GM20000 (cell line): ENCODE results near the gene IDH1.

Source experiments
- DNase-seq: peaks from one replicate; pipeline ENCODE4 v3.0.0; 2012; ENCODE audit warnings: low spot score
- TF ChIP-seq, protein P1 (sequence below): IDR thresholded peaks from 2 replicates; pipeline ENCODE4 v1.5.1; 2012; ENCODE audit warnings: mild to moderate bottlenecking, control low read depth; ENCODE audit errors: extremely low read depth, missing control alignments

The IDH1 gene

DNA sequence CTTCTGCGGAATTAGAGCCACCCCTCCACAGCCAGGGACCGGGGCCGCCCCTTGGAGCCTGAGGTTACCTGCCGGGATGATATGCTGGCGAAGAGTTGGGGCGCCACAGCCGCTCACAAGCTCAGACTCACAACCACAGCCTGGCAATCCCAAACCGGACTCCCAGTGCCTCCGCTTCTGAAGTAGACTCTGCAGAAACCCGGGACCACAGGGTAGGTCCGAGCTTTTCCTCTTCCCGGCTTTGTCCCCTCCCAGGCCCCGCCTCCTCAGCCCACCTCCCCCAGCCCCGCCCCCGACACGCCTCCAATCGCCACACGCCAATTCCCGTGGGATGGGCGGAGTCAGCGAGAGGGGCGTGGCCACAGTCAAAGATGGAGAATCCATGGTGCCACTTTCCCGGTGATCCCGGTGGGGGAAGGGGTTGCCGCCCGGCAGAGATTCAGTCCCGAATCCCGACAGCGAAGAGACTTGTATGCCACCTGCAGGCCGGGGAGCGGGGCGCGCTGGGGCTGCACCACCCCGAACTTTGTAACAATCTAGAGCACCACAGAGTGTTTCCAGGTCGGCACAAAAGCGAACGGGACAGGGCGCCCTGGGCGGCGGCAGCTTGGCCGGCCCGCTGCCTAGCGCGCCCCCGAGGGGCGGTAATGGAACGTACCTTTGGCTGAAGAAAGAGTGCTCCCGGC is at the start of gene IDH1:
TSS of gene IDH1 (minus strand) at position 201 of the 686 bp plus-strand sequence. CDS start 3,520 bp downstream, outside the sequence.
- TF ChIP-seq, protein P1, sequence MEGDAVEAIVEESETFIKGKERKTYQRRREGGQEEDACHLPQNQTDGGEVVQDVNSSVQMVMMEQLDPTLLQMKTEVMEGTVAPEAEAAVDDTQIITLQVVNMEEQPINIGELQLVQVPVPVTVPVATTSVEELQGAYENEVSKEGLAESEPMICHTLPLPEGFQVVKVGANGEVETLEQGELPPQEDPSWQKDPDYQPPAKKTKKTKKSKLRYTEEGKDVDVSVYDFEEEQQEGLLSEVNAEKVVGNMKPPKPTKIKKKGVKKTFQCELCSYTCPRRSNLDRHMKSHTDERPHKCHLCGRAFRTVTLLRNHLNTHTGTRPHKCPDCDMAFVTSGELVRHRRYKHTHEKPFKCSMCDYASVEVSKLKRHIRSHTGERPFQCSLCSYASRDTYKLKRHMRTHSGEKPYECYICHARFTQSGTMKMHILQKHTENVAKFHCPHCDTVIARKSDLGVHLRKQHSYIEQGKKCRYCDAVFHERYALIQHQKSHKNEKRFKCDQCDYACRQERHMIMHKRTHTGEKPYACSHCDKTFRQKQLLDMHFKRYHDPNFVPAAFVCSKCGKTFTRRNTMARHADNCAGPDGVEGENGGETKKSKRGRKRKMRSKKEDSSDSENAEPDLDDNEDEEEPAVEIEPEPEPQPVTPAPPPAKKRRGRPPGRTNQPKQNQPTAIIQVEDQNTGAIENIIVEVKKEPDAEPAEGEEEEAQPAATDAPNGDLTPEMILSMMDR = peak; percentile 42

DNA sequence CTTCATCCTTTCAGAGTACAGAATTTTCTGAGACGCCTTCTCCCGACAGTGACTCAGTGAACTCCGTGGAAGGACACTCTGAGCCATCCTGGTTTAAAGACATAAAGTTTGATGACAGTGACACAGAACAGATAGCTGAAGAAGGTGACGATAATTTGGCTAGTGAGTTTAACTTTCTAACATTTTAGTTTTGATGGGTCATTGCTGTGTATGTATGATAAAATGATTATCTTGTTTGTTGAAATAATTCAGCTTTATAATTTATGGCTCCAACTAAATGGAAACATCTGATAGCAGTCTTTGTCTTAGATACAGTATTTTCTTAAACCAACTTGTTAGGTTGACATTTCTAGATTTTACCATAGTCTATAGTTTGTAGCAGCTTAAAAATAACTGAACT is 49.3 kb upstream of the IDH1 start:
- TF ChIP-seq, protein P1 = no peak

More for the DNA sequence above, at the start of gene IDH1:
- peak; percentile 93 for DNase-seq

DNA sequence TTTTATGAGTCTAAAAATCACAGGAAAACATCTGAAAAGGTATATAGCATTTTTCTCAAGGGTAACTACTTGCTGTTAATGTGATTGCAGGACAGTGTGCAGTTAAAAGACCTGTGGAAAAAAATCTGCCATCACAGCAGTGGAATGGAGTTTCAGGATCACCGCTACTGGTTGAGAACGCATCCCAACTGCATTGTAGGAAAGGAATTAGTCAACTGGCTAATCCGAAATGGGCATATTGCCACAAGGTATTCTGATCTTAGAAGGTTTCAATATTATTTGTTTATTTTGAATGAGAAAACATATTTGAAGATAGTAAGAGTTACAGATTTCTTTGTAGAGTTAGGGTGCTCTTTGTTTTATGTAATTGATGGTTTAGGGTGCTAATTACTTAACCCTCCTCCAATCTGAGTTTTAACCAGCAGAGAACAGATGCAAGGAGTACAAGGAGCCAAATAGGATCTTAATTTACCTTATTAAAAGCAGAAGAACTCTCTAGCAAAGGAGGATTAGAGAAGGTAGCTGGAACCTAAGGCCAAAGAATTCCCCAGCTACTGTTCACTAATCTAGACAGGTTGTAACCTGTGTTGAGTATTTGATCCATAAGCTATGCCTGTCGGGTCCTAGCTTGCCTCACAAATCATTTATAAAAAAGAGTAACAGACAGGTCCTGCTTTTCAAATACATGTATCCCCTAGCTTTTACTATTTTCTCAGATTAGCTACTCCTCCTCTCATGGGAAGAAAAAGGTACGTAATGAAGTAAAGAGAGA is 46.2 kb upstream of the IDH1 start:
- no peak for DNase-seq
- TF ChIP-seq, protein P1 = no peak

More for the DNA sequence above, 49.3 kb upstream of the IDH1 start:
- DNase-seq = no peak

DNA sequence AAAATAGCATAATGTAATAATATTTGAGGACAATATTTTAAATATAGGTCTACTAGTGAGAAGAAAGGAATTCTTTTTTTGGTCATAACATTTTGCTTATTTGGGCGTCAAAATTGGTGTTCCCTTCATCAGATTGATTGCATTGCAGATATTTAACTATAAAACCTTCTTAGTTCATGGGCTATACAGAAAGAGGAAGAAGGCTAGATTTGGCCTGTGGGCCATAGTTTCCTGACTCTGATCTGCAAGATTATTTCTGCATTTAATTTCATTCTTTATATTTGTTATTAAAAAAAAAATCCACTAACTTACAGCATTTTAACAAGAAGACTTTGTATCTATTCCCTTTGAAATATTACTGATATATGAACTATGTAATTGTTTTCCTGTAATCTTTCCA is 43.1 kb upstream of the IDH1 start:
- TF ChIP-seq, protein P1 = no peak
- no peak for DNase-seq

DNA sequence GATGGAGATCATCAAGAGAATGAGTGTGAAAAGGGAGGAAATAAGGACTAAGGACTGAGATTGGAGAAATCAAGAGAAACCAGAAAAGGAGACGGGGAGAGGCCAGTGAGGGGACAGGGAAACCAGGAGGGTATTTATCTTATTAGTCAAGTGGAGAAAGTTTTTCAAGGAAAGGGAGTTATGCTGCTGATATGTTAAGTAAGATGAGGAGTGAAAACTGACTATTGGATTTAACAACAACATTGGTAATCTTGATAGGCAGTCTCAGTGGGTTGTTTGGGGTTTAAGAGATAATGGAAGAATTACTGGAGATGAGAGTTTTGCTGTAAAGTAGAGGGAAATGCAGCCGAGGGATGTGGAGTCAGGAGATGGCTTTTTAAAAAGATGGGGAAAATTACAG is 41.7 kb upstream of the IDH1 start:
- DNase-seq = no peak
- TF ChIP-seq, protein P1 = no peak

DNA sequence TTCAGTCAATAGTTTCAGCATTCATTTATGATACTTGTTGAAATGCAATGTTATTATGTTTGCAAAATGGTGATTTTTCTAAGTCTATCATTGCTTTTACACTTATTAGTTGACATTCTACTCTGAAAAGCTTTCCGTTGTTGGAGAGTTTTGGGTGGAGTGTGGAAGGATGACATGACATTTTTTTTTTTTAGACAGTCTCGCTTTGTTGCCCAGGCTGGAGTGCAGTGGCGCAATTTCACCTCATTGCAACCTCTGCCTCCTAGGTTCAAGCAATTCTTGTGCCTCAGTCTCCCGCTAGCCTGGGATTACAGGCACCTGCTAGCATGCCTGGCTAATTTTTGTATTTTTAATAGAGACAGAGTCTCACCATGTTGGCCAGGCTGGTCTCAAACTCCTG is 41.0 kb upstream of the IDH1 start:
- TF ChIP-seq, protein P1 = no peak
- DNase-seq = no peak

DNA sequence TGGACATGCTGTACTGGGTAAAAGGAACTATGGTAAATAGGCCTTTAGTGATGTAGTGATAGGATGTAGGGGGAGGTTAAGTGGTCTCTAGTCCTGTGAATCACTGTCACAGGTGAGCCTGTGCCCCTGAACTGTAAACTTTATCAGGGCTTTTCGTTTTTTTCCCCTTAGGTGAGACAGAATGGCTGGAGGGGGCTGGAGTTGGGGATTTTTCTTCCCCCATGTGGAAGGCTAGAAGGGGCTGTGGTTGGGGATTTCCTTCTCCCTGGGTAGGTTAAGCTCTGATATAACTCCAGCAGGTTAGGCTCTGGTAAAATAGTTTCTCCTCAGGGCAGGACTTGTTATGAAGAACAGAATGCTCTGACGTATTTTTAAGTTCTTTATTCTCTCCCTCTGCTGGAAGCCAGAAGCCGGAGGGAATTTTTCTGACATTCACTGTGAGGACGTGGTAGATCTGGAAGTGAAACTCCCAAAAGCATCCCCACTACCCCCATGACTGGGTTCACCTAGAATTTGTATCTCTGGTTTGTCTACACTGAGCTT is 39.7 kb upstream of the IDH1 start:
- no peak for DNase-seq
- TF ChIP-seq, protein P1 = no peak
